Endodermal cell (in vitro differentiated cells): Measurements from ENCODE around the gene KCNK4. TPM values are rescaled to one million over a fixed set of nuclear protein-coding genes. Genes with fewer than 3 reads are reported as not detected.

Experiments
- DNase-seq: peaks from one replicate; pipeline ENCODE4 v3.0.0-alpha.2; 2017
- H3K27ac ChIP-seq: 2 replicates; pipeline ENCODE4 v1.5.1; 2013; ENCODE audit warnings: mild to moderate bottlenecking, low read depth, low read length, moderate library complexity
- H3K27me3 ChIP-seq: 2 replicates; pipeline ENCODE4 v1.6.1; 2013; ENCODE audit warnings: mild to moderate bottlenecking, low read length, moderate library complexity; ENCODE audit not compliant: insufficient read depth, control insufficient read depth, poor library complexity, severe bottlenecking
- H3K36me3 ChIP-seq: 2 replicates; pipeline ENCODE4 v1.7.0; 2013; ENCODE audit warnings: mild to moderate bottlenecking, low read length, moderate library complexity; ENCODE audit not compliant: control insufficient read depth, insufficient read depth
- H3K4me1 ChIP-seq: one replicate; pipeline ENCODE4 v1.7.0; 2013; ENCODE audit warnings: low read length; ENCODE audit not compliant: control insufficient read depth, insufficient read depth
- H3K4me3 ChIP-seq: 2 replicates; pipeline ENCODE4 v1.5.1; 2013; ENCODE audit warnings: mild to moderate bottlenecking, low read length, moderate library complexity
- H3K9ac ChIP-seq: 2 replicates; pipeline ENCODE4 v1.6.1; 2013; ENCODE audit warnings: mild to moderate bottlenecking, low read length, moderate library complexity; ENCODE audit not compliant: poor library complexity, severe bottlenecking; ENCODE audit errors: extremely low read depth
- H3K9me3 ChIP-seq: 2 replicates; pipeline ENCODE4 v1.6.1; 2013; ENCODE audit warnings: mild to moderate bottlenecking, low read length, moderate library complexity; ENCODE audit not compliant: control insufficient read depth
- H3K27ac Mint-ChIP-seq: 2 replicates; pipeline ENCODE4 v1.8.0; 2020; ENCODE audit warnings: mixed read lengths
- H3K27me3 Mint-ChIP-seq: 2 replicates; pipeline ENCODE4 v1.8.0; 2021; ENCODE audit warnings: mild to moderate bottlenecking, mixed read lengths; ENCODE audit not compliant: insufficient read depth
- H3K36me3 Mint-ChIP-seq: 2 replicates; pipeline ENCODE4 v1.8.0; 2020; ENCODE audit warnings: low read depth, mixed read lengths
- H3K4me1 Mint-ChIP-seq: 2 replicates; pipeline ENCODE4 v1.8.0; 2020; ENCODE audit warnings: mixed read lengths
- H3K4me3 Mint-ChIP-seq: 2 replicates; pipeline ENCODE4 v1.8.0; 2020; ENCODE audit warnings: mild to moderate bottlenecking, moderate library complexity, mixed read lengths
- H3K9me3 Mint-ChIP-seq: 2 replicates; pipeline ENCODE4 v1.8.0; 2020; ENCODE audit warnings: mild to moderate bottlenecking, mixed read lengths
- CTCF ChIP-seq: fragments of 200-600 bp; sonication (generic); conservative IDR thresholded peaks from 2 replicates; pipeline ENCODE4 v1.5.0; 2021; ENCODE audit warnings: antibody characterized with exemption, mild to moderate bottlenecking
- WGBS, 2 experiments: methylation state at CpG; one replicate each; pipeline versions ENCODE4 v1.1.5 to v1.1.7; 2013; ENCODE audit warnings: missing lambda C conversion rate in 2 of 2, mixed read lengths in 1 of 2; ENCODE audit not compliant: insufficient coverage in 1 of 2, insufficient read length in 1 of 2; 5-methylcytosine and 5-hydroxymethylcytosine counted together
- total RNA-seq, 2 donors: library from RNA; stranded (reverse); fragmentation: NEBNext Ultra II Directional in 1 of 2; extraction: Animal tissue kit (Norgen Biotek cat#: 25700) in 1 of 2; gene quantifications; 2 replicates in 1 of 2; 3 replicates in 1 of 2; pipeline ENCODE4 v1.2.1, GENCODE V29; 2021

KCNK4 gene
- total RNA-seq, 2 donors from 2014 or later: not detected

- TF ChIP-seq CTCF: no peak
- Mint-ChIP-seq H3K36me3 (peaks cover 21% of the 10 kb centered on the region), H3K9me3 (no peaks in the 10 kb centered on the region), H3K4me1 (no peaks in the 10 kb centered on the region), H3K27ac (no peak overlapping the region), H3K4me3 (no peak overlapping the region), H3K27me3 (peaks cover 4% of the 10 kb centered on the region)
- no peak overlapping the region for H3K9ac ChIP-seq
- H3K27ac ChIP-seq: no peak overlapping the region
- no peaks in the 10 kb centered on the region for H3K9me3 ChIP-seq
- DNase-seq: no peak
- H3K36me3 ChIP-seq: peaks cover 23% of the 10 kb centered on the region
- no peak overlapping the region for H3K4me3 ChIP-seq
- H3K27me3 ChIP-seq: no peaks in the 10 kb centered on the region
- 93 to 95% methylated on average over 5 to 9 of the region's 11 CpGs for WGBS, 2 experiments
- no peaks in the 10 kb centered on the region for H3K4me1 ChIP-seq
Measured at GRCh38 chr11:64324692-64325469, 33.8 kb downstream of the KCNK4 start.

- no peaks in the 10 kb centered on the region for H3K27me3 ChIP-seq
- Mint-ChIP-seq H3K27ac (no peak overlapping the region), H3K4me3 (no peak overlapping the region), H3K36me3 (no peaks in the 10 kb centered on the region), H3K9me3 (no peaks in the 10 kb centered on the region), H3K27me3 (peaks cover 4% of the 10 kb centered on the region), H3K4me1 (peaks cover 6% of the 10 kb centered on the region)
- no peak for DNase-seq
- no peak overlapping the region for H3K27ac ChIP-seq
- no peak overlapping the region for H3K9ac ChIP-seq
- no peak overlapping the region for H3K4me3 ChIP-seq
- no peaks in the 10 kb centered on the region for H3K4me1 ChIP-seq
- H3K9me3 ChIP-seq: no peaks in the 10 kb centered on the region
- TF ChIP-seq CTCF: no peak
- H3K36me3 ChIP-seq: no peaks in the 10 kb centered on the region
- WGBS, 2 experiments: 97 to 100% methylated on average over 2 of the region's 2 CpGs
Measured at GRCh38 chr11:64327375-64327774, 36.3 kb downstream of the KCNK4 start.

- DNase-seq: no peak
- H3K27ac ChIP-seq: no peak overlapping the region
- no peak overlapping the region for H3K4me3 Mint-ChIP-seq
- H3K36me3 ChIP-seq: no peaks in the 10 kb centered on the region
- no peak overlapping the region for H3K9ac ChIP-seq
- H3K4me1 ChIP-seq: no peaks in the 10 kb centered on the region
- peaks cover 4% of the 10 kb centered on the region for H3K27me3 Mint-ChIP-seq
- TF ChIP-seq CTCF: no peak
- 93 to 94% methylated on average over 3 of the region's 3 CpGs for WGBS, 2 experiments
- no peaks in the 10 kb centered on the region for H3K27me3 ChIP-seq
- no peaks in the 10 kb centered on the region for H3K36me3 Mint-ChIP-seq
- no peak overlapping the region for H3K4me3 ChIP-seq
- peaks cover 6% of the 10 kb centered on the region for H3K4me1 Mint-ChIP-seq
- H3K9me3 ChIP-seq: no peaks in the 10 kb centered on the region
- H3K27ac Mint-ChIP-seq: no peak overlapping the region
- H3K9me3 Mint-ChIP-seq: no peaks in the 10 kb centered on the region
Measured at GRCh38 chr11:64327993-64328392, 36.9 kb downstream of the KCNK4 start.
